ENCODE data around the gene VSIR. TPM values are rescaled to one million over a fixed set of nuclear protein-coding genes. Genes with fewer than 3 reads are reported as not detected.

The VSIR gene
- total RNA-seq, 1 experiment from 2014 or later: 3.6 TPM

GRCh38 chr10:71774916-71775702, 1.8 kb upstream of the VSIR start:
- Mint-ChIP-seq H3K27ac (ENCODE audit: low read depth, unreplicated experiment) (no peak overlapping the region), H3K4me1 (ENCODE audit: insufficient read depth, unreplicated experiment) (peaks cover 19% of the 10 kb centered on the region), H3K4me3 (ENCODE audit: unreplicated experiment) (no peak overlapping the region), H3K36me3 (ENCODE audit: insufficient read depth, unreplicated experiment) (no peaks in the 10 kb centered on the region), H3K27me3 (ENCODE audit: insufficient read depth, unreplicated experiment) (no peaks in the 10 kb centered on the region), H3K9me3 (ENCODE audit: unreplicated experiment) (no peaks in the 10 kb centered on the region)
- CTCF ChIA-PET: interaction anchor here (0.6 to 2.2 kb wide), 5 partner anchors 17 to 391 kb away, joined by 3 to 7 read pairs (median 4); no protein-coding TSS in a partner anchor
- POLR2A ChIA-PET: interaction anchor here (0.7 to 1.9 kb wide), 2 partner anchors 8 kb away, joined by 3 to 5 read pairs; no protein-coding TSS in a partner anchor
- BruUV-seq (replicated peaks): no TSS peak
- no peak for TF ChIP-seq CTCF (IDR thresholded peaks at IDR 0.05; ENCODE audit: unreplicated experiment)
- intact Hi-C loops (cut with micrococcal nuclease): loop anchor here (5.0 kb wide), 1 partner anchor 63 kb away; no protein-coding TSS in a partner anchor
- no peak for DNase-seq (ENCODE audit: unreplicated experiment)

GRCh38 chr10:71772832-71773220, 494 bp downstream of the VSIR start:
- H3K36me3 Mint-ChIP-seq (ENCODE audit: insufficient read depth, unreplicated experiment): no peaks in the 10 kb centered on the region
- BruUV-seq (replicated peaks): no TSS peak
- no peaks in the 10 kb centered on the region for H3K27me3 Mint-ChIP-seq (ENCODE audit: insufficient read depth, unreplicated experiment)
- TF ChIP-seq CTCF (IDR thresholded peaks at IDR 0.05; ENCODE audit: unreplicated experiment): no peak
- H3K27ac Mint-ChIP-seq (ENCODE audit: low read depth, unreplicated experiment): no peak overlapping the region
- intact Hi-C loops (cut with micrococcal nuclease): loop anchor here (5.0 kb wide), 1 partner anchor 61 kb away; no protein-coding TSS in a partner anchor
- H3K9me3 Mint-ChIP-seq (ENCODE audit: unreplicated experiment): no peaks in the 10 kb centered on the region
- POLR2A ChIA-PET: interaction anchor here (0.5 to 1.9 kb wide), 7 partner anchors 10 to 124 kb away, joined by 3 to 6 read pairs (median 4); no protein-coding TSS in a partner anchor
- peak overlapping the region; percentile 70 for H3K4me3 Mint-ChIP-seq (ENCODE audit: unreplicated experiment)
- peaks cover 19% of the 10 kb centered on the region for H3K4me1 Mint-ChIP-seq (ENCODE audit: insufficient read depth, unreplicated experiment)
- no peak for DNase-seq (ENCODE audit: unreplicated experiment)
- CTCF ChIA-PET: interaction anchor here (0.6 to 1.9 kb wide), 10 partner anchors 8 to 502 kb away, joined by 3 to 8 read pairs (median 4); no protein-coding TSS in a partner anchor

GRCh38 chr10:71771821-71772617, 1.3 kb downstream of the VSIR start:
- H3K27ac Mint-ChIP-seq (ENCODE audit: low read depth, unreplicated experiment): no peak overlapping the region
- CTCF ChIA-PET: interaction anchor here (0.6 to 1.0 kb wide), 3 partner anchors 42 to 436 kb away, joined by 3 to 4 read pairs (median 3); no protein-coding TSS in a partner anchor
- peak; percentile 83 for DNase-seq (ENCODE audit: unreplicated experiment)
- no peaks in the 10 kb centered on the region for H3K9me3 Mint-ChIP-seq (ENCODE audit: unreplicated experiment)
- intact Hi-C loops (cut with micrococcal nuclease): loop anchor here (5.0 kb wide), 1 partner anchor 60 kb away; no protein-coding TSS in a partner anchor
- BruUV-seq (replicated peaks): no TSS peak
- H3K36me3 Mint-ChIP-seq (ENCODE audit: insufficient read depth, unreplicated experiment): no peaks in the 10 kb centered on the region
- POLR2A ChIA-PET: interaction anchor here (0.7 to 1.5 kb wide), 2 partner anchors 43 to 92 kb away, joined by 3 to 5 read pairs; no protein-coding TSS in a partner anchor
- H3K4me3 Mint-ChIP-seq (ENCODE audit: unreplicated experiment): no peak overlapping the region
- peaks cover 26% of the 10 kb centered on the region for H3K4me1 Mint-ChIP-seq (ENCODE audit: insufficient read depth, unreplicated experiment)
- no peak for TF ChIP-seq CTCF (IDR thresholded peaks at IDR 0.05; ENCODE audit: unreplicated experiment)
- no peaks in the 10 kb centered on the region for H3K27me3 Mint-ChIP-seq (ENCODE audit: insufficient read depth, unreplicated experiment)

GRCh38 chr10:71771204-71771603, 2.1 kb downstream of the VSIR start:
- intact Hi-C loops (cut with micrococcal nuclease): loop anchor here (5.0 kb wide), 1 partner anchor 59 kb away; no protein-coding TSS in a partner anchor
- H3K4me3 Mint-ChIP-seq (ENCODE audit: unreplicated experiment): no peak overlapping the region
- POLR2A ChIA-PET: no interaction called here
- H3K27me3 Mint-ChIP-seq (ENCODE audit: insufficient read depth, unreplicated experiment): no peaks in the 10 kb centered on the region
- H3K36me3 Mint-ChIP-seq (ENCODE audit: insufficient read depth, unreplicated experiment): no peaks in the 10 kb centered on the region
- CTCF ChIA-PET: no interaction called here
- DNase-seq (ENCODE audit: unreplicated experiment): no peak
- TF ChIP-seq CTCF (IDR thresholded peaks at IDR 0.05; ENCODE audit: unreplicated experiment): no peak
- no peaks in the 10 kb centered on the region for H3K9me3 Mint-ChIP-seq (ENCODE audit: unreplicated experiment)
- BruUV-seq (replicated peaks): no TSS peak
- H3K4me1 Mint-ChIP-seq (ENCODE audit: insufficient read depth, unreplicated experiment): peaks cover 34% of the 10 kb centered on the region
- no peak overlapping the region for H3K27ac Mint-ChIP-seq (ENCODE audit: low read depth, unreplicated experiment)

Data from MCF 10A (cell line).